HAP-1 (cell line): Measurements from ENCODE around the gene CTDP1.

ENCODE experiments used
- DNase-seq, 2 experiments: peaks; one replicate each; pipeline ENCODE4 v3.0.0-alpha.2; 2016 to 2020; ENCODE audit warnings: low spot score in 2 of 2
- H3K27me3 ChIP-seq: fragments of 250-450 bp; sonication (Bioruptor Pico); 2 replicates; pipeline ENCODE4 v1.5.1; 2020; ENCODE audit warnings: low read depth, mild to moderate bottlenecking, moderate library complexity
- H3K36me3 ChIP-seq: fragments of 250-450 bp; sonication (Bioruptor Pico); replicated peaks from 2 replicates; pipeline ENCODE4 v1.5.1; 2020; ENCODE audit warnings: mild to moderate bottlenecking
- H3K4me1 ChIP-seq: fragments of 250-450 bp; sonication (Bioruptor Pico); 2 replicates; pipeline ENCODE4 v1.5.1; 2020; ENCODE audit warnings: mild to moderate bottlenecking
- H3K4me3 ChIP-seq: fragments of 250-450 bp; sonication (Bioruptor Pico); 2 replicates; pipeline ENCODE4 v1.5.1; 2020; ENCODE audit warnings: mild to moderate bottlenecking, moderate library complexity
- H3K9me3 ChIP-seq: fragments of 250-450 bp; sonication (Bioruptor Pico); 2 replicates; pipeline ENCODE4 v1.5.1; 2020; ENCODE audit warnings: mild to moderate bottlenecking, moderate library complexity
- in situ Hi-C: fragments of 300-500 bp; cut with MboI; formaldehyde crosslinking; loops from 3 replicates; pipeline ENCODE4 v1.14.3; 2020; ENCODE audit warnings: low sequenced_read_pairs, inconsistent platforms, mixed read lengths

CTDP1 gene

DNA sequence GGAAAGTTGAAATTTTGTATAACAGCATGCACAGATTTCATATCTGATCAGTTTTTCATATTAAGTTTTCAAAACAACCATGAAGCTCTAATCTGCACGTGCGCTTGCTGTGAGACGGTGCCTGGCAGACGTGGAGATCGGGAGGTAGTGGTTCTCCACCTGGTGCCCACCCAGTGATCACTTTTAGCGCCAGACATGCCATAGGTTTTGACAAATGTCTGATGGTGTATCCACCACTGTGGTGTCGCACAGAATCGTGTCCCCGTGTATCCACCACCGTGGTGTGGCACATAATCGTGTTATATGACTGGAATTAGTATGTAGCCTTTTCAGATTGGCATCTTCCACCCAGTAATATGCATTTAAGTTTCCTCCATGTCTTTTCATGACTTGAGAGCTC lies 77.2 kb downstream of the CTDP1 start:
- H3K4me3 ChIP-seq = no peak overlapping the region
- DNase-seq = no peak
- peaks cover 10% of the 10 kb centered on the region; the same call in 1 of the 2 replicates for H3K36me3 ChIP-seq
- in situ Hi-C loops = no loop called here
- H3K9me3 ChIP-seq = peaks cover 2% of the 10 kb centered on the region; the same call in 1 of the 2 replicates
- H3K27me3 ChIP-seq = no peaks in the 10 kb centered on the region
- H3K4me1 ChIP-seq = no peaks in the 10 kb centered on the region

GRCh38 chr18:79760348-79760747 lies 80.7 kb downstream of the CTDP1 start:
- Histone ChIP-seq H3K9me3 (peaks cover 2% of the 10 kb centered on the region; the same call in 1 of the 2 replicates), H3K4me3 (no peak overlapping the region), H3K36me3 (no peaks in the 10 kb centered on the region), H3K27me3 (no peaks in the 10 kb centered on the region), H3K4me1 (no peaks in the 10 kb centered on the region)
- in situ Hi-C loops = no loop called here
- no peak for DNase-seq

GRCh38 chr18:79760881-79761280 lies 81.3 kb downstream of the CTDP1 start:
- in situ Hi-C loops = no loop called here
- no peak for DNase-seq
- Histone ChIP-seq H3K9me3 (peaks cover 2% of the 10 kb centered on the region; the same call in 1 of the 2 replicates), H3K4me3 (no peak overlapping the region), H3K36me3 (no peaks in the 10 kb centered on the region), H3K4me1 (no peaks in the 10 kb centered on the region), H3K27me3 (no peaks in the 10 kb centered on the region)

- Histone ChIP-seq H3K27me3 (no peaks in the 10 kb centered on the region), H3K36me3 (no peaks in the 10 kb centered on the region), H3K4me1 (no peaks in the 10 kb centered on the region), H3K4me3 (no peak overlapping the region), H3K9me3 (peaks cover 2% of the 10 kb centered on the region; the same call in 1 of the 2 replicates)
- in situ Hi-C loops = no loop called here
- DNase-seq = no peak
Observed at GRCh38 chr18:79763407-79763806, 83.8 kb downstream of the CTDP1 start.

DNA sequence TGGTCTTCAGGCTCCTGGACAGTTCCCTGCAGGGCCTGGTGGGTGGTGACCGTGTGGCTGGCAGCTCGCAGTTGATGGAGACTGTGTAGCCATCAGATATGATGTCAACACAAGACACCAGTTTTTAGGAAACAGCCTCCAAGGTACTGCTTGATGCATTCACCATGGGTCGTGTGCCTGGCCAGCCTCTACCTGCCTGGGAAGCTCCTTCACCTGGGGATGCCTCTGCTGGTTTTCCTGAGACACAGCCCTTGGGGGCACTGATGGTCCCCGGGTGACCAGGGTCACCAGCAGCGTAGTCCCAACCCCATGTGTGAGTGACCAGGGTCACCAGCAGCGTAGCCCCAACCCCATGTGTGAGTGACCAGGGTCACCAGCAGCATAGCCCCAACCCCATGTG lies 84.5 kb downstream of the CTDP1 start:
- in situ Hi-C loops = no loop called here
- H3K9me3 ChIP-seq = peaks cover 2% of the 10 kb centered on the region; the same call in 1 of the 2 replicates
- no peaks in the 10 kb centered on the region for H3K27me3 ChIP-seq
- no peaks in the 10 kb centered on the region for H3K4me1 ChIP-seq
- H3K36me3 ChIP-seq = no peaks in the 10 kb centered on the region
- no peak overlapping the region for H3K4me3 ChIP-seq
- DNase-seq = no peak

DNA sequence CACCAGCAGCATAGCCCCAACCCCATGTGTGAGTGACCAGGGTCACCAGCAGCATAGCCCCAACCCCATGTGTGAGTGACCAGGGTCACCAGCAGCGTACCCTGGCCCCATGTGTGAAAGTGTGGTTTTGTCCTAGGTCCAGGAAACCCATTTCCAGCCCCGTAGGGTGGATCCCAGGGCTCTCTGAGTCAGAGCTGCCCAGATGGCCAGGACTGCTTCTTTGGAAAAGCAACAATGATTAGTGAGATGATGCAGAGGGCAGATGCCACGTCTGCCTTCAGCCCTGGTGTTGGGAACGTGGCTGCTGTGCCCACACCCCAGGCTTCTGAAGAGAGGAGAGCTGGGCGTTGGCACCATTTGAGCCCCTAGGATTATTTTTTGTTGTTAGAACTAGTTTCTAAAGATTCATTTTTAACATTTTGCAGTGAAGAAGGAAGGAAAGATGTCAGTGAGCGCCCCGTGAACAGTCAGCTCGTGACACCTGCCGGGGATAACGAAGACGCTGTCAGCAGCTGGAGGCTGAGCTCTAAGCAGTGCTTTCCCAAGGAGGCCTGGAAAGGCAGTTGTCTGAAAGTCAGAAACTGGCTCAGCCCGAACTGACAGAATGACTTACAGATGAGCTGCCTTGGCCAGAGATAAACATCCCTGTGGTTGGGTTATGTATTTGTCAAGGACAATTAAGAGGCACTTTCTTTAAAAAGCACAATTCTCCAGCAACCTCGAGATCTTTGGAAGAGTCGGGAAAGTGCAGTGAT lies 86.1 kb downstream of the CTDP1 start:
- Histone ChIP-seq H3K27me3 (no peaks in the 10 kb centered on the region), H3K9me3 (0 out of 2 replicates have a peak, but pooled peaks cover 2% of the 10 kb centered on the region), H3K4me1 (no peaks in the 10 kb centered on the region), H3K4me3 (no peak overlapping the region), H3K36me3 (no peaks in the 10 kb centered on the region)
- in situ Hi-C loops = no loop called here
- no peak for DNase-seq

- in situ Hi-C loops = no loop called here
- Histone ChIP-seq H3K36me3 (no peaks in the 10 kb centered on the region), H3K4me3 (no peak overlapping the region), H3K9me3 (0 out of 2 replicates have a peak, but pooled peaks cover 2% of the 10 kb centered on the region), H3K4me1 (no peaks in the 10 kb centered on the region), H3K27me3 (no peaks in the 10 kb centered on the region)
- DNase-seq = no peak
Observed at GRCh38 chr18:79766308-79766707, 86.7 kb downstream of the CTDP1 start.

DNA sequence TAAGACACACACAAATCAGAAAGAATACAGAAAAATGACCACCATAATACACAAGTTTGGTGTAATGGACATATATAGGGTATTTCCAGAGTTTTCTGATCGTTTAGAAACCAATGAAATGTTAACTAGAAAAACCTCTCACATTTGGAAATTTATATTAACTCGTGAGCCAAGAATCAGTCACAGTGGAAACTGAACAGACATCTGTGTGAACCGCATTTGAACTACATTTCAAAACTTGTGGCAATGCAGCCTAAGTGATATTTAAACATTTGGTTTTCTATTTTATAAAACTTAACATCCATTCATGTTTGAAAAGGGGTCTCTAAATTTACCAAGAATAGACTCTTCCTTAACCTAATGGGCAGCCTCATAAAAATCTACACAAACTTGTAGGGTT lies 89.1 kb downstream of the CTDP1 start:
- H3K4me3 ChIP-seq = no peak overlapping the region
- H3K4me1 ChIP-seq = no peaks in the 10 kb centered on the region
- no peaks in the 10 kb centered on the region for H3K9me3 ChIP-seq
- no peaks in the 10 kb centered on the region for H3K36me3 ChIP-seq
- H3K27me3 ChIP-seq = no peaks in the 10 kb centered on the region
- in situ Hi-C loops = no loop called here
- no peak for DNase-seq

DNA sequence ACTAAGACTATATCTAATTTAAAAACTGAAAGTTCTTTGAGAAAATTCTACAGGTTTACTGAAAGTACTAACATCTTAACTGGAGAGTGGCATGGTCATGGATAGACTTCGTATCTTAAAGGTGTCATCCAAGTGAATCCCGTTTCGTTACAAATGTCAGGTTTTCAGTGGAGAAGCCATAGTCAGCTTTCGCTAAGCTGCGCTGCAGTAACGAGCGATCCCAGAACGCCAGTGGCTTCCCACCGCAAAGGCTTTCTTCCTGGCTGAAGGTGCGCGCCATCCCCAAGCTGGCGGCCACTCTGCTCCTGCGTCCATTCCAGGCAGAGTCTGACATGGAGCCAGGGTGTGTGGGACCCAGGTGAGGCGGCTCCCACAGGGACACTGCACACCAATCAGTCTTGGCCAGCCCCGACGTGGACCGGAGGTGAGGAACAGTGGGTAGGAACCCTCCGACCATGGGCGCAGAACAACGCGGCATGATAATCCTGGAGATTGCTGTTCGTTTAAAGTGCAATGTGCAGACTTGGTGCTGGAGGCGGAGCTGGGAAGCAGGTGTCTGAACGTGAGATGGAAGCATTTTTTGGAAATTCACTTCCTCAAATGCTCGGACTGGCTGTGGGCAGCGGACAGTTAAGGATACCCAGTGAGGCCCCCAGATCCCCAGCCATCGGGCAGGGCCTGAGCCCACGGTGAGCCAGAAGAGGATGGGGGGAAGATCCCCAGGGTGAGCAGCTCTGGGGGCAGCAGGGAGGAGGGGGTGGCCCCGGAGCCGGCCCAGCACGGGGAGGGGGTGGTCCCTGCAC lies 90.3 kb downstream of the CTDP1 start:
- H3K4me1 ChIP-seq = no peaks in the 10 kb centered on the region
- in situ Hi-C loops = no loop called here

GRCh38 chr18:79770501-79770815 lies 90.9 kb downstream of the CTDP1 start:
- in situ Hi-C loops = no loop called here
- no peak for DNase-seq
- H3K9me3 ChIP-seq = no peaks in the 10 kb centered on the region

More for the DNA sequence above, 90.3 kb downstream of the CTDP1 start:
- H3K27me3 ChIP-seq = no peaks in the 10 kb centered on the region
- H3K4me3 ChIP-seq = no peak overlapping the region
- H3K36me3 ChIP-seq = no peaks in the 10 kb centered on the region
- no peak for DNase-seq
- no peaks in the 10 kb centered on the region for H3K9me3 ChIP-seq

DNA sequence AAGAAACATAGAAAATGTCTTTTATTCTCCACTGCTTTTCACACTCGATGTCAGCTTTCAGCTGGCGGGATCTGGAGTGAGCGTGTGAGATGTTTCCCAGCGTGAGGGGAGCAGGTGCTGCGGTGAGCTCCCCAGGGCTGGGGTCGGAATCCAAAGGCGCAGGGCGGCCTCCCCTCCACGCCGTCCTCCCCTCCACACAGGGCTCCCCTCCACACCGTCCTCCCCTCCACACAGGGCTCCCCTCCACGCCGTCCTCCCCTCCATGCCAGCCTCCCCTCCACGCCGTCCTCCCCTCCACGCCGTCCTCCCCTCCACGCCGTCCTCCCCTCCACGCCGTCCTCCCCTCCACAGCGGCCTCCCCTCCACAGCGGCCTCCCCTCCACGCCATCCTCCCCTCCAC lies 91.2 kb downstream of the CTDP1 start:
- Histone ChIP-seq H3K9me3 (no peaks in the 10 kb centered on the region), H3K36me3 (no peaks in the 10 kb centered on the region), H3K4me3 (no peak overlapping the region), H3K4me1 (no peaks in the 10 kb centered on the region), H3K27me3 (no peaks in the 10 kb centered on the region)
- in situ Hi-C loops = no loop called here
- no peak for DNase-seq

More at GRCh38 chr18:79770501-79770815, 90.9 kb downstream of the CTDP1 start:
- no peak overlapping the region for H3K4me3 ChIP-seq
- H3K36me3 ChIP-seq = no peaks in the 10 kb centered on the region
- H3K4me1 ChIP-seq = no peaks in the 10 kb centered on the region
- no peaks in the 10 kb centered on the region for H3K27me3 ChIP-seq

- H3K9me3 ChIP-seq = no peaks in the 10 kb centered on the region
- H3K4me3 ChIP-seq = no peak overlapping the region
- H3K36me3 ChIP-seq = no peaks in the 10 kb centered on the region
- H3K4me1 ChIP-seq = no peaks in the 10 kb centered on the region
- no peaks in the 10 kb centered on the region for H3K27me3 ChIP-seq
- no peak for DNase-seq
- in situ Hi-C loops = no loop called here
Observed at GRCh38 chr18:79771446-79772107, 92.0 kb downstream of the CTDP1 start.

GRCh38 chr18:79772108-79772864 lies 92.7 kb downstream of the CTDP1 start:
- Histone ChIP-seq H3K4me3 (no peak overlapping the region), H3K36me3 (no peaks in the 10 kb centered on the region), H3K4me1 (no peaks in the 10 kb centered on the region), H3K27me3 (no peaks in the 10 kb centered on the region), H3K9me3 (no peaks in the 10 kb centered on the region)
- in situ Hi-C loops = no loop called here
- DNase-seq = no peak
